Loucy (cell line): ENCODE results near the gene FAM89B.
A peak's percentile ranks its signal among the peaks of the same experiment; 100 is the strongest.

Experiments
- H2AFZ ChIP-seq: fragments of 200-600 bp; sonication (generic); 2 replicates; pipeline ENCODE4 v1.6.0; 2016; ENCODE audit warnings: antibody characterized with exemption, mild to moderate bottlenecking, low read length, moderate library complexity
- H3F3A ChIP-seq: fragments of 200-600 bp; 2 replicates; pipeline ENCODE4 v1.6.0; 2016; ENCODE audit warnings: antibody characterized with exemption, low read depth, mild to moderate bottlenecking
- H3K27me3 ChIP-seq: fragments of 200-600 bp; sonication (generic); 2 replicates; pipeline ENCODE4 v1.6.1; 2014; ENCODE audit warnings: low read length, mild to moderate bottlenecking; ENCODE audit not compliant: insufficient read depth, poor library complexity, severe bottlenecking
- H3K36me3 ChIP-seq: fragments of 200-600 bp; sonication (generic); 2 replicates; pipeline ENCODE4 v1.6.1; 2016; ENCODE audit warnings: low read length; ENCODE audit not compliant: insufficient read depth
- H3K4me1 ChIP-seq: fragments of 200-600 bp; sonication (generic); 2 replicates; pipeline ENCODE4 v1.5.1; 2014; ENCODE audit warnings: low read length, mild to moderate bottlenecking; ENCODE audit not compliant: insufficient read depth, poor library complexity, severe bottlenecking
- H3K4me2 ChIP-seq: fragments of 200-600 bp; sonication (generic); 2 replicates; pipeline ENCODE4 v1.6.0; 2014; ENCODE audit warnings: antibody characterized with exemption, low read length, low read depth, mild to moderate bottlenecking; ENCODE audit not compliant: poor library complexity, severe bottlenecking
- H3K4me3 ChIP-seq: fragments of 200-600 bp; sonication (generic); 2 replicates; pipeline ENCODE4 v1.5.1; 2014; ENCODE audit warnings: low read length, mild to moderate bottlenecking, mixed read lengths; ENCODE audit not compliant: poor library complexity, severe bottlenecking
- H3K79me2 ChIP-seq: fragments of 200-600 bp; sonication (generic); 2 replicates; pipeline ENCODE4 v1.6.1; 2014; ENCODE audit warnings: low read length; ENCODE audit not compliant: insufficient read depth
- H3K9ac ChIP-seq: fragments of 200-600 bp; sonication (generic); 2 replicates; pipeline ENCODE4 v1.6.0; 2014; ENCODE audit warnings: mild to moderate bottlenecking, low read depth, low read length, moderate library complexity; ENCODE audit not compliant: poor library complexity, severe bottlenecking
- H3K9me2 ChIP-seq: fragments of 200-600 bp; sonication (generic); replicated peaks from 2 replicates; pipeline ENCODE4 v1.6.1; 2016; ENCODE audit warnings: low read depth, low read length, mixed read lengths
- H3K9me3 ChIP-seq: fragments of 200-600 bp; sonication (generic); 2 replicates; pipeline ENCODE4 v1.6.1; 2014; ENCODE audit warnings: mild to moderate bottlenecking, antibody characterized with exemption, low read length, low read depth; ENCODE audit not compliant: insufficient read depth
- H4K20me1 ChIP-seq: fragments of 200-600 bp; sonication (generic); 2 replicates; pipeline ENCODE4 v1.6.0; 2014; ENCODE audit warnings: antibody characterized with exemption, low read length, mild to moderate bottlenecking; ENCODE audit not compliant: insufficient read depth, poor library complexity, severe bottlenecking
- CTCF ChIP-seq: fragments of 200-600 bp; sonication (generic); conservative IDR thresholded peaks from 2 replicates; pipeline ENCODE4 v1.5.1; 2014; ENCODE audit warnings: mild to moderate bottlenecking, antibody characterized with exemption, low read length
- EZH2phosphoT487 ChIP-seq: fragments of 200-600 bp; IDR thresholded peaks from 2 replicates; pipeline ENCODE4 v1.6.1; 2018; ENCODE audit warnings: antibody characterized with exemption, mild to moderate bottlenecking, moderate library complexity, borderline replicate concordance

FAM89B gene

DNA sequence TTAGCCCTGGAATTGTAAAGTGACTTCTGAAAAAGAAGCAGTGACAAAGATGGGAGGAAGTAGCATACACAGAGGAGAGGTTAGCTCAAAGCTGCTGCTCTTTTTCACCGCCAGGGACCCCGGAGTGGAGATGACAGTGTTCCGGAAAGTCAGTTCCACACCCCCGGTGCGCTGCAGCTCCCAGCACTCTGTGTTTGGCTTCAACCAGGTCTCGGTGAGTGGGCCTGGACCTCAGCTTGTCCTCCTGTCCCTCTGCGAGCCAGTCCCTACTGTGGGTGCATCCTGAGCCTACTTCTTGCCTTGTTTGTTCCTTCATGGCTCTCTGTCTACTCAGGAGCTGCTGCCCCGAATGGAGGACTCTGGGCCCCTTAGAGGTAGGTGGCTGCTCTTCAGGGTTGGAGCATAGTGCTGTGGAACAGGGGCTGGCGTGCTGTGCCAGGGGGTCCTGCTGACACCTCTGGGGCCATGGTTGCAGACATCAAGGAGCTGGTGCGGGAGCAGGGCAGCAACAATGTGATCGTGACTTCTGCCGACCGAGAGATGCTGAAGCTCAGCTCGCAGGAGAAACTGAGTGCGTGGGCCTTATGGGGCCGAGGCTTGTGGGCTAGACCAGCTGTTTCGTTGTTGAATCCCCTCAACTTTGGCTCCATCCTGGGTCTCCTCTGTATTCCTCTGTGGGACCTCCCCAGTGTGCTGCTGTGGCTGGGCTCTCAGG, 45.0 kb downstream of the FAM89B start:
- H3K4me1 ChIP-seq: peaks cover 19% of the 10 kb centered on the region
- H3F3A ChIP-seq: no peaks in the 10 kb centered on the region
- peaks cover 49% of the 10 kb centered on the region for H4K20me1 ChIP-seq
- H2AFZ ChIP-seq: no peak overlapping the region
- TF ChIP-seq CTCF (no peak), EZH2phosphoT487 (no peak)
- no peaks in the 10 kb centered on the region for H3K9me2 ChIP-seq
- H3K36me3 ChIP-seq: peaks cover 30% of the 10 kb centered on the region; the same call in 1 of the 2 replicates
- H3K27me3 ChIP-seq: no peaks in the 10 kb centered on the region
- peak overlapping the region; percentile 77 for H3K4me3 ChIP-seq
- H3K9ac ChIP-seq: peak overlapping the region; percentile 99
- peak overlapping the region; percentile 99 for H3K4me2 ChIP-seq
- H3K79me2 ChIP-seq: peaks cover 79% of the 10 kb centered on the region
- H3K9me3 ChIP-seq: no peaks in the 10 kb centered on the region

- H3K4me3 ChIP-seq: no peak overlapping the region
- H3K9me3 ChIP-seq: no peaks in the 10 kb centered on the region
- H3K9ac ChIP-seq: no peak overlapping the region
- no peak for TF ChIP-seq CTCF
- TF ChIP-seq EZH2phosphoT487: no peak
- peaks cover 70% of the 10 kb centered on the region for H3K79me2 ChIP-seq
- H2AFZ ChIP-seq: no peak overlapping the region
- peak overlapping the region; percentile 99 for H3K4me2 ChIP-seq
- peaks cover 33% of the 10 kb centered on the region; the same call in 1 of the 2 replicates for H3K36me3 ChIP-seq
- H4K20me1 ChIP-seq: peaks cover 40% of the 10 kb centered on the region
- H3K9me2 ChIP-seq: no peaks in the 10 kb centered on the region
- peaks cover 10% of the 10 kb centered on the region for H3K4me1 ChIP-seq
- H3K27me3 ChIP-seq: no peaks in the 10 kb centered on the region
- H3F3A ChIP-seq: no peaks in the 10 kb centered on the region
Observed at GRCh38 chr11:65617990-65618751, 45.8 kb downstream of the FAM89B start.

DNA sequence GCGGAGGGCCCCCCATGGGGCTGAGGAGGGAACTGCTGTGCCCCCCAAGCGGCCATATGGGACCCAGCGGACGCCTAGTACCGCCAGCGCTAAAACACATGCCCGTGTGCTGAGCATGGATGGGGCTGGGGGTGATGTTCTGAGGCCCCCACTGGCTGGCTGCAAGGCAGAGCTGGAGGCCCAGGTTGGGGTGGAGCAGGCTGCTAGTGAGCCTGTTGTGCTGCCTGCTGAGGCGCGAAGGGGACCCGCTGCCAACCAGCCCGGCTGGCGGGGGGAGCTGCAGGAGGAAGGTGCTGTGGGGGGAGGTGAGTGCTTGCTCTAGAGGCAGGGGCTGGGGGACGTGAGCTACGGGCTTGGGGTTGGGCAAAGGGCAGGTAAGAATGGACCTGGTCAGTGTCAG, 46.4 kb downstream of the FAM89B start:
- Histone ChIP-seq H3K9me2 (no peaks in the 10 kb centered on the region), H3K36me3 (peaks cover 34% of the 10 kb centered on the region; the same call in 1 of the 2 replicates), H3K4me2 (no peak overlapping the region), H3K4me1 (peaks cover 10% of the 10 kb centered on the region), H3K79me2 (peaks cover 64% of the 10 kb centered on the region), H3F3A (no peaks in the 10 kb centered on the region), H3K9ac (no peak overlapping the region), H2AFZ (no peak overlapping the region), H3K9me3 (no peaks in the 10 kb centered on the region), H4K20me1 (peaks cover 35% of the 10 kb centered on the region), H3K27me3 (no peaks in the 10 kb centered on the region), H3K4me3 (no peak overlapping the region)
- TF ChIP-seq EZH2phosphoT487 (no peak), CTCF (no peak)
